ENCODE measurements around the gene ADSS1.

ADSS1 gene

GRCh38 chr14:104701383-104702076 lies 22.5 kb upstream of the ADSS1 start:
- TF ChIP-seq NFIC (IDR thresholded peaks at IDR 0.05), result no peak
- no peak for TF ChIP-seq YY1 (IDR thresholded peaks at IDR 0.05; ENCODE audit: low read depth)
- no peak for TF ChIP-seq TAF1 (IDR thresholded peaks at IDR 0.05; ENCODE audit: low read depth)
- no peak for TF ChIP-seq RAD21 (IDR thresholded peaks at IDR 0.05; ENCODE audit: low read depth)
- TF ChIP-seq TEAD4 (IDR thresholded peaks at IDR 0.05), result no peak
- TF ChIP-seq, protein P1, sequence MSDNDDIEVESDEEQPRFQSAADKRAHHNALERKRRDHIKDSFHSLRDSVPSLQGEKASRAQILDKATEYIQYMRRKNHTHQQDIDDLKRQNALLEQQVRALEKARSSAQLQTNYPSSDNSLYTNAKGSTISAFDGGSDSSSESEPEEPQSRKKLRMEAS (IDR thresholded peaks at IDR 0.05), result no peak
- no peak for TF ChIP-seq USF1 (IDR thresholded peaks at IDR 0.05)
- TF ChIP-seq EGR1 (IDR thresholded peaks at IDR 0.05), result no peak

GRCh38 chr14:104702106-104702505 lies 21.9 kb upstream of the ADSS1 start:
- no peak for TF ChIP-seq RAD21 (IDR thresholded peaks at IDR 0.05; ENCODE audit: low read depth)
- TF ChIP-seq CEBPB (IDR thresholded peaks at IDR 0.05), result no peak
- no peak for TF ChIP-seq TCF12 (IDR thresholded peaks at IDR 0.05; ENCODE audit: low read depth)
- no peak for TF ChIP-seq YY1 (IDR thresholded peaks at IDR 0.05; ENCODE audit: low read depth)

DNA sequence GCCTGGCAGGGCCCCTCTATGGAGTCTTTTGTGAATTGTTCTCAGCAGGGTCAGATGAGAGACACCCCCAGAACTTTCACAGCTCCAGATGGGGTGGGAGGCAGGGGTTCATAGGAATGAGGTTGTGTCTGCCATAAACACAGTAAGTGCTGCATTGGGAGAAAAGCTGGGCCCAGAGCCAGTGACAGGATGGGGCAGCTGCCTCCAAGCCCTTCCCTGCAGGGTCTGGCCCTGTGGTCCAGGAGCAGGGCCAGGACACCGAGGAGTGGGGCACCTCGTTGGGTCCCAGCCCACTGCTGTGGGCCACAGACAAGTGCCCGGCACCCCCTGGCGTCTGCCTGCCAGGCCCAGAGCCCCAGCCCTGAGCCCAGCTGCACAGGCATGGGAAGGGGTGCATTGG lies 21.4 kb upstream of the ADSS1 start:
- TF ChIP-seq TAF1 (IDR thresholded peaks at IDR 0.05; ENCODE audit: low read depth), result no peak
- no peak for TF ChIP-seq ZBTB7A (IDR thresholded peaks at IDR 0.05; ENCODE audit: low read depth)
- TF ChIP-seq, protein P1 (IDR thresholded peaks at IDR 0.05), result no peak
- no peak for TF ChIP-seq TCF12 (IDR thresholded peaks at IDR 0.05; ENCODE audit: low read depth)
- TF ChIP-seq FOXM1 (IDR thresholded peaks at IDR 0.05; ENCODE audit: borderline replicate concordance, low read depth), result no peak
- no peak for TF ChIP-seq YY1 (IDR thresholded peaks at IDR 0.05; ENCODE audit: low read depth)
- no peak for TF ChIP-seq CREB1 (IDR thresholded peaks at IDR 0.05; ENCODE audit: low read depth)
- no peak for TF ChIP-seq CEBPB (IDR thresholded peaks at IDR 0.05)
- no peak for TF ChIP-seq RAD21 (IDR thresholded peaks at IDR 0.05; ENCODE audit: low read depth)
- TF ChIP-seq EGR1 (IDR thresholded peaks at IDR 0.05), result no peak
- TF ChIP-seq TEAD4 (IDR thresholded peaks at IDR 0.05), result no peak
- no peak for TF ChIP-seq REST (IDR thresholded peaks at IDR 0.05; ENCODE audit: low read depth)
- no peak for TF ChIP-seq EP300 (IDR thresholded peaks at IDR 0.05; ENCODE audit: borderline replicate concordance)

DNA sequence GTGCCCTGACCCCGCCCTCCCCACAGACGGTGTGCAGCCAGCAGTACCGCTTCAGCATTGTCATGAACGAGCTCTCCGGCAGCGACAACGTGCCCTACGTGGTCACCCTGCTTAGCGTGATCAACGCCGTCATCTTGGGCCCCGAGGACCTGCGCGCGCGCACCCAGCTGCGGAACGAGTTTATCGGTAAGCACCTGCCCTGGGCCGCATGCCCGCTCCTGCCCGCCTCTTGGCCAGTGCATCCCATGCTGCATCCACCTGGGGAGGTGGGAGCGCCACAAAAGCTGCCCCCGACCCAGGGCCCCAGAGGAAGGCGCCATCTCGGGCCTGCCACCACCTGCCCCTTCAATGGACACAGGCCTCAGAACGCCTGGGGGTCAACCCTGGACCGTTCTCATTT lies 20.8 kb upstream of the ADSS1 start:
- TF ChIP-seq RAD21 (IDR thresholded peaks at IDR 0.05; ENCODE audit: low read depth) (no peak), YY1 (IDR thresholded peaks at IDR 0.05; ENCODE audit: low read depth) (no peak)

- TF ChIP-seq TAF1 (IDR thresholded peaks at IDR 0.05; ENCODE audit: low read depth) (no peak), NFIC (IDR thresholded peaks at IDR 0.05) (no peak), TEAD4 (IDR thresholded peaks at IDR 0.05) (no peak), ZBTB7A (IDR thresholded peaks at IDR 0.05; ENCODE audit: low read depth) (no peak), EP300 (IDR thresholded peaks at IDR 0.05; ENCODE audit: borderline replicate concordance) (no peak), YY1 (IDR thresholded peaks at IDR 0.05; ENCODE audit: low read depth) (no peak), USF1 (IDR thresholded peaks at IDR 0.05) (no peak), CREB1 (IDR thresholded peaks at IDR 0.05; ENCODE audit: low read depth) (no peak), REST (IDR thresholded peaks at IDR 0.05; ENCODE audit: low read depth) (no peak), CEBPB (IDR thresholded peaks at IDR 0.05) (no peak), RAD21 (IDR thresholded peaks at IDR 0.05; ENCODE audit: low read depth) (no peak), TCF12 (IDR thresholded peaks at IDR 0.05; ENCODE audit: low read depth) (no peak), FOXM1 (IDR thresholded peaks at IDR 0.05; ENCODE audit: borderline replicate concordance, low read depth) (no peak), EGR1 (IDR thresholded peaks at IDR 0.05) (no peak)
- TF ChIP-seq, protein P1 (IDR thresholded peaks at IDR 0.05), result no peak
Measured at GRCh38 chr14:104704252-104704651, 19.8 kb upstream of the ADSS1 start.
